NCI-H2196 treated with DMSO at 0.1 percent for 48 hours (cell line): ENCODE results near the gene RTEL1.

Experiments used
- DNase-seq: peaks from one replicate; lab custom pipeline; 2025; ENCODE audit not compliant: unreplicated experiment; lab: John Stamatoyannopoulos, UW

RTEL1 gene

DNA sequence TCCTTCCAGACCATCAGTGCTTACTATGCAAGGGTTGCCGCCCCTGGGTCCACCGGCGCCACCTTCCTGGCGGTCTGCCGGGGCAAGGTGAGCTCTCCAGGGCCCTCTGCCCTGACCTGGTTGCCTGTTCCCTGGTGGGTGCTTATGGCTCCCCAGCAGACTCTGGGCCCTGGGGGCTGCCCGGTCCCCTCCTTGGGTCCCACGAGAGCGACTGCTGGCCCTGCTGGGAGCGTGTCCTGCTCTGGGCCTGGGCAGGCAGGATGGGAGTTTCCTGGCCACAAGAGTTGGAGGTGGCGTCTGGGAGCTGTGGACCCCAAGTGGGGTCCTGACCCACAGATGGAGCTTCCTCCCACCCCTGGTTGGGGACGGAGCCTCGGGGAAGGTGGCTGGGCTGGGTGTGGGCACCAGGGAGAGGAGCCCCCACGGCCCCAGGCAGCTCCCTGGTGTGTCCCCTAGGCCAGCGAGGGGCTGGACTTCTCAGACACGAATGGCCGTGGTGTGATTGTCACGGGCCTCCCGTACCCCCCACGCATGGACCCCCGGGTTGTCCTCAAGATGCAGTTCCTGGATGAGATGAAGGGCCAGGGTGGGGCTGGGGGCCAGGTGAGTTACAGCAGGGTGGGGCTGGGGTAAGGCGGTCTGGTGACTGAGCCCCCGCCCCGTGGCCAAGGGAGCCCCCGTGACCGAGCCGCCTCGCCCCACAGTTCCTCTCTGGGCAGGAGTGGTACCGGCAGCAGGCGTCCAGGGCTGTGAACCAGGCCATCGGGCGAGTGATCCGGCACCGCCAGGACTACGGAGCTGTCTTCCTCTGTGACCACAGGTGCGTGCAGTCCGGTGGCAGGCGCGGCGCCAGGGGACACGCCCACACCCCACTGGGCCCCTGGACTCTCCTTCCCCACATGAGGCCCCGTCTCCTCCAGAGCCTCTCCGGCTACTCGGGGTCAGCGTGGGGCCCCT is 31.2 kb downstream of the RTEL1 start:
- no peak for DNase-seq

DNA sequence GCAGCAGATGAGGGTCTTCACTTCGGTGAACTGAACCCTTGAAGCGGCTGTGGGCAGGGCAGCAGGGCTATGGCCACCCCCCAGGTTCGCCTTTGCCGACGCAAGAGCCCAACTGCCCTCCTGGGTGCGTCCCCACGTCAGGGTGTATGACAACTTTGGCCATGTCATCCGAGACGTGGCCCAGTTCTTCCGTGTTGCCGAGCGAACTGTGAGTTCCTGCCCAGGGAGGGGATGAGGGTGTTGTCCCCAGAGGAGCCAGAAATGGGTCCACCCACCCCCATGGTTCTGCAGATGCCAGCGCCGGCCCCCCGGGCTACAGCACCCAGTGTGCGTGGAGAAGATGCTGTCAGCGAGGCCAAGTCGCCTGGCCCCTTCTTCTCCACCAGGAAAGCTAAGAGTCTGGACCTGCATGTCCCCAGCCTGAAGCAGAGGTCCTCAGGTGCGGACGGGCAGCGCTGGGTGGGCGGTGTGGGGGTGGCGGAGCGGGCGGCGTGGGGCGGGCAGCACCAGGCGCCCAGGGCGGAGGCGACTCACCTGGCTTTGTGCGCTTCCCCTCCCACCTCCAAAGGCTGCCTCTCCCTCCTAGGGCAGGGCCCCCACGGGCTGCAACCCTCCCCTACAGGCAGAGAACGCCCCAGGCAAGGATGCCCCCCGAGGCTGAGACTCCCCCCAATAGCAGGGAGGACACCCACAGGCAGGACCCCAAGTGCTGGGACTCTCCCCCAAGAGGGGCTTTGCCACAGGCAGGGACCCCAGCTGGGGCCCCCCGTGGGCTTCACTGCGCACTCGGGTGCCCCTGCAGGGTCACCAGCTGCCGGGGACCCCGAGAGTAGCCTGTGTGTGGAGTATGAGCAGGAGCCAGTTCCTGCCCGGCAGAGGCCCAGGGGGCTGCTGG is 32.1 kb downstream of the RTEL1 start:
- DNase-seq = no peak

DNA sequence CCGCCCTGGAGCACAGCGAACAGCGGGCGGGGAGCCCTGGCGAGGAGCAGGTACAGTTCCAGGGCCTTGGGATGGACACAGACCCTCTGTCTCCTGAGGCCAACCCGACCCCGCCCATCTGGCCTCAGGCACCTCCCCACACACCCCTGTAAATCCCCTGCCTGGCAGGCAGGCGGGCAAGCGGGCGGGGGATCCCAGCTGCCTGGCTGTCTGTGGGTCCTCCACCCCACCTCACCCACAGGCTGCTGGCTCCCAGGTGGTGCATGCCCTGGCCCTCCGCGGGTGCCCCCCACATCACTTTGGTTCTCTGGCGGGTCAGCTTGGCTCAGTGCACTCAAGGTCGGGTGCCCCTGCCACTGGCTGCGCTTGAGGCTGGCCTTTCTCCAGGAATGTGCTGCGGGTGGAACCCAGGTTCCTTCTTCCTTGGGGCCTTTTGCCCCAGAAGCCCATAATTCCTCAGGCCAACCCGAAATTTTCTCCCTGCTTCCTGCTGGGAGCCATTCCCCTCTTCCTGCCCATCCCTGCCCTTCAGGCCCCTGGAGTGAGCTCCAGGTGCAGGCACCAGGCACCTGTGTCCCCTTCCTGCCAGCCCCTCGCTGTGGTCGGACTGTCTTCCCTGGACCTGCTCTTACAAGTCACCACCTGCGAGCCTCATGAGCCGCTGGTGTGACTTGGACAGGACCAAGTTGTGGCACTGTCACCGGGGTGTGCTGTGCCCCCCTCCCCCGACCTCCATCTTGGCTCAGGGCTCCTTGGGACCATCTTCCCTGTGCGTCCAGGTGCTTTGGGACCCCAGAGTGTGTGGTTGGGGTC is 33.0 kb downstream of the RTEL1 start:
- no peak for DNase-seq

DNA sequence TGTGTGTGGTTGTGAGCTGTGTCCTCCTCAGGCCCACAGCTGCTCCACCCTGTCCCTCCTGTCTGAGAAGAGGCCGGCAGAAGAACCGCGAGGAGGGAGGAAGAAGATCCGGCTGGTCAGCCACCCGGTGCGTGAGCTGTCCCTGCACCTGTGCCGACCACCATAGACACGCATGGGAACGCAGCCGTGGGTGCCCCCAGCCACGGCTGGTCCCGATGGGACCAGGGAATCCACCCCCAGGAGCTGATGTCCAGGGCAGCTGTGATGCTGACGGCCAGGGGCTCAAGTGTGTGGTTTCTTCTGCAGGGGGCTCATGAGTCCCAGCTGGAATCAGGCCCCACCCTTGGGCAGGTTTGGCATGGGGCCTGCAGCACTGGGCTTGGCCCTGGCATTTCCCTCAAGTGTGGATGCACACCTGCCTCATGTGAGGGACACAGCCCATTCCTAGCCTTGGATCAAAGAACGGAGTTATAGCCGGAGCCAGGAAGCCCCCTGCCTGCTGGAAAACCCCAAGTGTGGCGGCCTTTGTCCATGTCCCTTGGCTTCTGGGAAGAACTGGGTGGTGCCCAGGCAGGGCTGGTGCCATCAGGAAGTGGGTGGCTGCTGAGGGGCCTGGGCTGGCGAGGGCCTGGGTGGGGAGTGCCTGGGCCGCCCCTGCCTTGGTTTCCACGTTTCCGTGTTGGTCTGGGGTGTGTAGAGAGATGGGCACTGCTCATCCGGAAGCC is 33.8 kb downstream of the RTEL1 start:
- no peak for DNase-seq

DNA sequence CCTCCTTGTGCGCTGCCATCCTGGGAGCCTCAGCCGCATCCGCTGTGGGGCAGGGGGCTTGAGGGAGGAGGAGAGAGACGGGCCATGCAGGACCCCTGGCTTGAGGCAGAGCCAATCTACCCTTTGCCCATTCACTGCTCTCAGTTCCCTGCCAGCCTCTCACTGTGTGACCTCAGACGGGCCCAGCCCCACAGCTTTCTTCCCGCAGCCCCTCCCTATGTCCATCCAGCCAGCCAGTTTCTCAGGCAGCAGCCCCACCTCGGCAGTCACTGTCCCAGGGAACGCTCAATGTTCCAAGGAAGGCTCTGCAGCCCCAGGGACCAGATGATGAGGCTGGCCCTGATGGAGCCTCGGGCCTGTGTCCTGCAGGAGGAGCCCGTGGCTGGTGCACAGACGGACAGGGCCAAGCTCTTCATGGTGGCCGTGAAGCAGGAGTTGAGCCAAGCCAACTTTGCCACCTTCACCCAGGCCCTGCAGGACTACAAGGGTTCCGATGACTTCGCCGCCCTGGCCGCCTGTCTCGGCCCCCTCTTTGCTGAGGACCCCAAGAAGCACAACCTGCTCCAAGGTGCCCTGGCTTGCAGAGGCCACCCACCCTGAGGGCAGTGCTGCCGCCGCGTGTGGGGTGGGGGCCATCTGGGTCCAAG is 34.4 kb downstream of the RTEL1 start:
- no peak for DNase-seq

DNA sequence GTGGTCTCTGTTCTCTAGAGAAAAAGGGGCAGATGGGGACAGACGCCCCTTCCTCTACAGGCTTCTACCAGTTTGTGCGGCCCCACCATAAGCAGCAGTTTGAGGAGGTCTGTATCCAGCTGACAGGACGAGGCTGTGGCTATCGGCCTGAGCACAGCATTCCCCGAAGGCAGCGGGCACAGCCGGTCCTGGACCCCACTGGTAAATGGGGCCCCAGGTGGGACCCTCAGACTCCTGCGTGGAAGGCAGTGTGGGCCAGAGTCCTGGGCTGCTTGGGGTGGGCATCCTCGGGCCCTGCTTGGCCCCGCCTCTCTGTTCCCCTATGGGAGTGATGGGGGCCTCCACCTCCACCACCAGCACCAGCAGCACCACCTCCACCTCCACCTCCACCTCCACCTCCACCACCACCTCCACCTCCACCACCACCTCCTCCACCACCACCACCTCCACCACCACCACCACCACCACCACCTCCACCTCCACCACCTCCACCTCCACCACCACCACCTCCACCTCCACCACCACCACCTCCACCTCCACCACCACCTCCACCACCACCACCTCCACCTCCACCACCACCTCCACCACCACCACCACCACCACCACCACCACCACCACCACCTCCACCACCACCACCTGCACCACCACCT is 35.1 kb downstream of the RTEL1 start:
- DNase-seq = no peak

DNA sequence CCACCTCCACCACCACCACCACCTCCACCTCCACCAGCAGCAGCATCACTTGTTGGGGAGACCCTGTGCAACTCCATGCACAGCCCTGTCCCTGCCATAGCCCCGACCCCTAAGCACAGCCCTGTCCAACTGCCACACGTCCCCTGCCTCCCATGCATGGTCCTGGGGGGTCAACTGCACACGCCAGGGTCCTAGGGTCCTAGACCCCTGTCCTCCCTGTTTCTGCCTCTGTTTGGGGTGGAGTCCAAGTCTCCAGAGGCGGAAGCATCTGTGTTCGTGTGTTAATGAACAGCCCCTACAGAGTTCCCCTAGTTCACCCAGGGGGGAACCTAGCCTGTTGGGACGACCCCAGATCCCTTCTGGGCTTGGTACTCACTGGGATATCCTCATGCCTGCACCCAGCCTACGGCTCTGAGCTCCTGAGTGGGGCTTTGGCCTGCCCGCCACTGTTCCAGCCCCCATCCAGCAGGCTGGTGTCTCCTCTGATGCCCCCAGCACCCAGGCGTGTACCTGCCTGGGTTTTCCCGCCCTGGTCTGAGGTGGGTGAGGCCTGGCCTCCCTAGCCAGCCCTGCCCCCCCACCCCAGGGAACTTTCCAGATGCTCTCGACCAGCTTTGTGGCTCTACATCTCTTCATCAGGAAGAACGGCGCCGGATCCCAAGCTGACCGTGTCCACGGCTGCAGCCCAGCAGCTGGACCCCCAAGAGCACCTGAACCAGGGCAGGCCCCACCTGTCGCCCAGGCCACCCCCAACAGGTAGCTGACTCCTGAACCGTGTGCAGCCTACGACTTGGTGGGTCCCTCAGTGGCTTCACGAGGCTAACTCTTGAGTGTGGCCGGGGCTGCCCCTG is 35.8 kb downstream of the RTEL1 start:
- DNase-seq = no peak

DNA sequence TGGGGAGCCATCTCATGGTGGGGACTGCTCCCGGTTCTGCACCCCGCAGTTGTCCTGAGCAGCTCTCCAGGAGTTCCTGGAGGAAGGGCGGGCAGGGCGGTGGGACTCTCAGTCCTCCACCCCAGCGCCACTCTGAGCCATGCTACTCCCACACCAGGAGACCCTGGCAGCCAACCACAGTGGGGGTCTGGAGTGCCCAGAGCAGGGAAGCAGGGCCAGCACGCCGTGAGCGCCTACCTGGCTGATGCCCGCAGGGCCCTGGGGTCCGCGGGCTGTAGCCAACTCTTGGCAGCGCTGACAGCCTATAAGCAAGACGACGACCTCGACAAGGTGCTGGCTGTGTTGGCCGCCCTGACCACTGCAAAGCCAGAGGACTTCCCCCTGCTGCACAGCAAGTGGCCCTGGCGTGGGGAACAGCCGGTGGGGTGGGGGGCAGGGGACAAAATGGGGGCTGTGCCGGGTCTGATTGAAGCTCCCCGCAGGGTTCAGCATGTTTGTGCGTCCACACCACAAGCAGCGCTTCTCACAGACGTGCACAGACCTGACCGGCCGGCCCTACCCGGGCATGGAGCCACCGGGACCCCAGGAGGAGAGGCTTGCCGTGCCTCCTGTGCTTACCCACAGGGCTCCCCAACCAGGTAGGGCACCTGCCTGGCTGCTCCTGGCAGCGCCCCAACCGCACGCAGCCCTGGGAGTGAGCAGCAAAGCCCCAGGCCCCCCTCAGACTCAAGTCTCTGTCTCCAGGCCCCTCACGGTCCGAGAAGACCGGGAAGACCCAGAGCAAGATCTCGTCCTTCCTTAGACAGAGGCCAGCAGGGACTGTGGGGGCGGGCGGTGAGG is 36.7 kb downstream of the RTEL1 start:
- DNase-seq = no peak

DNA sequence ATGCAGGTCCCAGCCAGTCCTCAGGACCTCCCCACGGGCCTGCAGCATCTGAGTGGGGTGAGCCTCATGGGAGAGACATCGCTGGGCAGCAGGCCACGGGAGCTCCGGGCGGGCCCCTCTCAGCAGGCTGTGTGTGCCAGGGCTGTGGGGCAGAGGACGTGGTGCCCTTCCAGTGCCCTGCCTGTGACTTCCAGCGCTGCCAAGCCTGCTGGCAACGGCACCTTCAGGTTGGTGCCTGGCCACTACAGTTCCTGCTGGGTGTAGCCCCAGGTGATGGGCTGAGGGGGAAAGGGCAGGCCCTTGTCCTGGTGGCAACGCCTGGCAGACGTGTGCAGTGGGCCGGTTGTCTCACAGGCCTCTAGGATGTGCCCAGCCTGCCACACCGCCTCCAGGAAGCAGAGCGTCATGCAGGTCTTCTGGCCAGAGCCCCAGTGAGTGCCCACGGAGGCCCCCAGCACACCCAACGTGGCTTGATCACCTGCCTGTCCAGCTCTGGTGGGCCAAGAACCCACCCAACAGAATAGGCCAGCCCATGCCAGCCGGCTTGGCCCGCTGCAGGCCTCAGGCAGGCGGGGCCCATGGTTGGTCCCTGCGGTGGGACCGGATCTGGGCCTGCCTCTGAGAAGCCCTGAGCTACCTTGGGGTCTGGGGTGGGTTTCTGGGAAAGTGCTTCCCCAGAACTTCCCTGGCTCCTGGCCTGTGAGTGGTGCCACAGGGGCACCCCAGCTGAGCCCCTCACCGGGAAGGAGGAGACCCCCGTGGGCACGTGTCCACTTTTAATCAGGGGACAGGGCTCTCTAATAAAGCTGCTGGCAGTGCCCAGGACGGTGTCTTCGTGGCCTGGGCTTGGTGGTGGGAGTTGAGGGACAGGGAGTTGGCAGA is 37.6 kb downstream of the RTEL1 start:
- no peak for DNase-seq

DNA sequence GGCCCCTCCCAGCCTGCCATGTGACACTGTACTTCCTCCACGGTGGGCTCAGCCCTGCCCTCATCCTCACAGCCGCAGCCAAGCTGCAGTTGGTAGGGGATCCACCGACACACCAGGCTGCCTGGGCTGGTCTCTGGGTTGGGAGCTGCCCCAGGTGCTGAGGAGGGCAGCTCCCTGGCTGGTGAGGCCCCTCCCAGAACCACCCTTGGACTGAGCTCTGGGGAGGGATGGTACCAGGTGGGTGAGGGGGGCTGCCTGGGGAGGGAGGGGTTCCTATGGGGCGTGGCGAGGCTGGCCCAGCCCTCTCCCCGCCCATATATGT is 38.2 kb downstream of the RTEL1 start:
- no peak for DNase-seq

DNA sequence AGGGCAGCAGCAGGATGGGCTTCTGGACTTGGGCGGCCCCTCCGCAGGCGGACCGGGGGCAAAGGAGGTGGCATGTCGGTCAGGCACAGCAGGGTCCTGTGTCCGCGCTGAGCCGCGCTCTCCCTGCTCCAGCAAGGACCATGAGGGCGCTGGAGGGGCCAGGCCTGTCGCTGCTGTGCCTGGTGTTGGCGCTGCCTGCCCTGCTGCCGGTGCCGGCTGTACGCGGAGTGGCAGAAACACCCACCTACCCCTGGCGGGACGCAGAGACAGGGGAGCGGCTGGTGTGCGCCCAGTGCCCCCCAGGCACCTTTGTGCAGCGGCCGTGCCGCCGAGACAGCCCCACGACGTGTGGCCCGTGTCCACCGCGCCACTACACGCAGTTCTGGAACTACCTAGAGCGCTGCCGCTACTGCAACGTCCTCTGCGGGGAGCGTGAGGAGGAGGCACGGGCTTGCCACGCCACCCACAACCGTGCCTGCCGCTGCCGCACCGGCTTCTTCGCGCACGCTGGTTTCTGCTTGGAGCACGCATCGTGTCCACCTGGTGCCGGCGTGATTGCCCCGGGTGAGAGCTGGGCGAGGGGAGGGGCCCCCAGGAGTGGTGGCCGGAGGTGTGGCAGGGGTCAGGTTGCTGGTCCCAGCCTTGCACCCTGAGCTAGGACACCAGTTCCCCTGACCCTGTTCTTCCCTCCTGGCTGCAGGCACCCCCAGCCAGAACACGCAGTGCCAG is 38.7 kb downstream of the RTEL1 start, which contains the start of gene TNFRSF6B:
Gene TNFRSF6B (plus strand): TSS at position 25 of the 729 bp plus-strand sequence. CDS start 116 bp downstream, at position 141.
- no peak for DNase-seq

DNA sequence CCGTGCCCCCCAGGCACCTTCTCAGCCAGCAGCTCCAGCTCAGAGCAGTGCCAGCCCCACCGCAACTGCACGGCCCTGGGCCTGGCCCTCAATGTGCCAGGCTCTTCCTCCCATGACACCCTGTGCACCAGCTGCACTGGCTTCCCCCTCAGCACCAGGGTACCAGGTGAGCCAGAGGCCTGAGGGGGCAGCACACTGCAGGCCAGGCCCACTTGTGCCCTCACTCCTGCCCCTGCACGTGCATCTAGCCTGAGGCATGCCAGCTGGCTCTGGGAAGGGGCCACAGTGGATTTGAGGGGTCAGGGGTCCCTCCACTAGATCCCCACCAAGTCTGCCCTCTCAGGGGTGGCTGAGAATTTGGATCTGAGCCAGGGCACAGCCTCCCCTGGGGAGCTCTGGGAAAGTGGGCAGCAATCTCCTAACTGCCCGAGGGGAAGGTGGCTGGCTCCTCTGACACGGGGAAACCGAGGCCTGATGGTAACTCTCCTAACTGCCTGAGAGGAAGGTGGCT is 39.3 kb downstream of the RTEL1 start:
- no peak for DNase-seq

DNA sequence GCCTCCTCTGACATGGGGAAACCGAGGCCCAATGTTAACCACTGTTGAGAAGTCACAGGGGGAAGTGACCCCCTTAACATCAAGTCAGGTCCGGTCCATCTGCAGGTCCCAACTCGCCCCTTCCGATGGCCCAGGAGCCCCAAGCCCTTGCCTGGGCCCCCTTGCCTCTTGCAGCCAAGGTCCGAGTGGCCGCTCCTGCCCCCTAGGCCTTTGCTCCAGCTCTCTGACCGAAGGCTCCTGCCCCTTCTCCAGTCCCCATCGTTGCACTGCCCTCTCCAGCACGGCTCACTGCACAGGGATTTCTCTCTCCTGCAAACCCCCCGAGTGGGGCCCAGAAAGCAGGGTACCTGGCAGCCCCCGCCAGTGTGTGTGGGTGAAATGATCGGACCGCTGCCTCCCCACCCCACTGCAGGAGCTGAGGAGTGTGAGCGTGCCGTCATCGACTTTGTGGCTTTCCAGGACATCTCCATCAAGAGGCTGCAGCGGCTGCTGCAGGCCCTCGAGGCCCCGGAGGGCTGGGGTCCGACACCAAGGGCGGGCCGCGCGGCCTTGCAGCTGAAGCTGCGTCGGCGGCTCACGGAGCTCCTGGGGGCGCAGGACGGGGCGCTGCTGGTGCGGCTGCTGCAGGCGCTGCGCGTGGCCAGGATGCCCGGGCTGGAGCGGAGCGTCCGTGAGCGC is 39.9 kb downstream of the RTEL1 start:
- no peak for DNase-seq

DNA sequence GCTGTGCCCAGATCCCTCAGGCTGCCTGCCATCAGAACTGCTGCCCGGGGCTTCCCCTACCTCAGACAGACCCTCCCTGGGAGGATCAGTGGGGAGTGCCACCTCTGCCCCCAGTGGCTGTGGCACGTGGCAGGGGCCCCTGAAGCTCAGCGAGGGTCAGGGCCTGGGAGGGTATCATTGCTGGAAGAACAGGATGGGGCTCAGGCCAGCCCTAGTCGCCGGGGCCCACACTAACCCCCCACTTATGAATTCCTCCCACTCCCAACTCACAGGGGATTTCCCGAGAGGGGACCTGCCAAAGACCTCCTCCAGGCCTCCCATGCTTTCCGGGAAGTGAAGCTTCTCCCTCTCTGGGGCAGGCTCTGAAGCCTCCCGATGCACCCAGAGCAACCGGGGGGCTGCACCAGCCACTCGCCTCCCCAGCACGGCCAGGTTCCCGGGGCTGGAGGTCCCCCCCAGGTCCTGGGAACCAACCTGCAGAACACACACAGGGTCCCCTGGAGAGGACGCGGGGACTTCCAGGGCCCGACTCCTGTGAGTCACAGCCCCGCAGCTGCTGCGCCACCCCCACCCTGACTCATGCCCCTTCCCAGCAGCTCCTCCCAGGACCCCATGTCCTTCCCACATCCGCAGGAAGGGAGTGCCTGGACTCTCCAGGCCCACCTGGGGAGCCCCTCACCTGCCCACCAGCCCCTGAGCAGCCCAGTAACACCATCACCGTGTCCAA is 40.8 kb downstream of the RTEL1 start:
- no peak for DNase-seq
